Body of pancreas (tissue), 4 donors: ENCODE data around the gene SVIL. TPM values are rescaled to one million over a fixed set of nuclear protein-coding genes. Genes with fewer than 3 reads are reported as not detected.
A peak's percentile ranks its signal among the peaks of the same experiment; 100 is the strongest.
"Not testable (repeated sequence)": the region's sequence is repeated elsewhere in the genome, so short reads cannot be mapped to it uniquely, and the experiment has no call there.

ENCODE experiments used
- ATAC-seq: fragments of 150-250 bp; one replicate; pipeline ENCODE4 v1.9.1; 2016
- DNase-seq, 4 donors: peaks; one replicate each; pipeline ENCODE4 v3.0.0-alpha.2; 2019
- H3K27ac ChIP-seq, 4 donors: fragments of 200-600 bp; sonication (generic); 1 replicate in 3 of 4; 2 replicates in 1 of 4; pipeline versions ENCODE4 v1.5.1 to v1.6.1; 2016 to 2019; ENCODE audit warnings: mild to moderate bottlenecking in 1 of 4, mixed read lengths in 1 of 4, moderate library complexity in 1 of 4
- H3K27me3 ChIP-seq, 2 donors: fragments of 200-600 bp; sonication (generic); one replicate each; pipeline ENCODE4 v1.6.0; 2016; ENCODE audit warnings: mild to moderate bottlenecking in 1 of 2
- H3K36me3 ChIP-seq, 2 donors: fragments of 200-600 bp; sonication (generic); replicated peaks in 1 of 2; 2 replicates each; pipeline ENCODE4 v1.5.1; 2016; ENCODE audit warnings: low read depth in 2 of 2; ENCODE audit not compliant: insufficient read depth in 1 of 2
- H3K4me1 ChIP-seq: fragments of 200-600 bp; sonication (generic); one replicate; pipeline ENCODE4 v1.6.0; 2016
- H3K4me3 ChIP-seq, 2 donors: fragments of 200-600 bp; sonication (generic); 1 replicate in 1 of 2; 2 replicates in 1 of 2; pipeline ENCODE4 v1.5.1; 2016 to 2019
- H3K9me3 ChIP-seq, 3 donors: fragments of 200-600 bp; sonication (generic); 1 replicate in 2 of 3; 2 replicates in 1 of 3; pipeline ENCODE4 v1.5.1; 2016
- CTCF ChIP-seq, 7 experiments: fragments of 450-650 bp in 4 of 7; fragments of 200-600 bp in 3 of 7; sonication (generic) in 3 of 7; IDR thresholded peaks; one replicate each; pipeline ENCODE4 v1.5.1; 2016 to 2019; ENCODE audit warnings: antibody characterized with exemption in 7 of 7
- POLR2A ChIP-seq, 3 donors: fragments of 450-650 bp; IDR thresholded peaks; one replicate each; pipeline ENCODE4 v1.6.1; 2016; ENCODE audit warnings: antibody characterized with exemption in 3 of 3, mild to moderate bottlenecking in 2 of 3
- WGBS, 2 donors: methylation state at CpG; one replicate each; pipeline ENCODE4 v1.1.5; 2017; 5-methylcytosine and 5-hydroxymethylcytosine counted together
- intact Hi-C: fragments of 100-400 bp; cut with DNase I; formaldehyde crosslinking; loops from one replicate; pipeline ENCODE4 v1.15.1; 2023
- total RNA-seq, 2 donors: library from RNA; depleted of rRNA; stranded (reverse); fragments of >200 nt; gene quantifications; one replicate each; pipeline ENCODE4 v1.1.0, GENCODE V29; 2016

The SVIL gene
- total RNA-seq, 2 donors from 2014 or later, result 25.4 to 41.2 TPM

GRCh38 chr10:29586509-29586908 is 48.3 kb downstream of the SVIL start:
- H3K27ac ChIP-seq, result peak overlapping the region in 2 of 4 donors; percentile 26 to 56
- intact Hi-C loops, result no loop called here

GRCh38 chr10:29585488-29585976 is 49.2 kb downstream of the SVIL start:
- peaks cover 31% of the 10 kb centered on the region for H3K4me1 ChIP-seq
- no peaks in the 10 kb centered on the region for H3K27me3 ChIP-seq
- intact Hi-C loops, result no loop called here
- no peak for ATAC-seq
- H3K4me3 ChIP-seq, result no peak overlapping the region
- H3K27ac ChIP-seq, result no peak overlapping the region
- no peaks in the 10 kb centered on the region for H3K9me3 ChIP-seq
- H3K36me3 ChIP-seq, result no peaks in the 10 kb centered on the region
- DNase-seq, result no peak
- no peak for TF ChIP-seq POLR2A (IDR thresholded peaks at IDR 0.05)
- no peak for TF ChIP-seq CTCF (IDR thresholded peaks at IDR 0.05)
- 76 to 89% methylated on average over 16 to 18 of the region's 18 CpGs for WGBS, 2 donors

More at GRCh38 chr10:29586509-29586908, 48.3 kb downstream of the SVIL start:
- Histone ChIP-seq H3K4me1 (peaks cover 40% of the 10 kb centered on the region), H3K9me3 (no peaks in the 10 kb centered on the region), H3K36me3 (no peaks in the 10 kb centered on the region), H3K4me3 (no peak overlapping the region), H3K27me3 (no peaks in the 10 kb centered on the region)
- WGBS, 2 donors, result 90 to 97% methylated on average over 4 of the region's 4 CpGs
- TF ChIP-seq CTCF (IDR thresholded peaks at IDR 0.05), result no peak
- no peak for TF ChIP-seq POLR2A (IDR thresholded peaks at IDR 0.05)
- no peak for DNase-seq
- ATAC-seq, result no peak

- no peaks in the 10 kb centered on the region for H3K36me3 ChIP-seq
- WGBS, 2 donors, result 94 to 96% methylated on average over 14 of the region's 14 CpGs
- H3K27ac ChIP-seq, result no peak overlapping the region
- TF ChIP-seq CTCF (IDR thresholded peaks at IDR 0.05) (no peak), POLR2A (IDR thresholded peaks at IDR 0.05) (no peak)
- H3K4me1 ChIP-seq, result peaks cover 20% of the 10 kb centered on the region
- no peaks in the 10 kb centered on the region for H3K27me3 ChIP-seq
- H3K4me3 ChIP-seq, result no peak overlapping the region
- DNase-seq (no peak), ATAC-seq (no peak)
- H3K9me3 ChIP-seq, result no peaks in the 10 kb centered on the region
- intact Hi-C loops, result no loop called here
Measured at GRCh38 chr10:29584436-29584835, 50.3 kb downstream of the SVIL start.

- no peak overlapping the region for H3K4me3 ChIP-seq
- H3K36me3 ChIP-seq, result no peaks in the 10 kb centered on the region
- no peaks in the 10 kb centered on the region for H3K27me3 ChIP-seq
- WGBS, 2 donors, result 62 to 66% methylated on average over 9 of the region's 9 CpGs
- peak overlapping the region in 1 of 4 donors; percentile 19 for H3K27ac ChIP-seq
- ATAC-seq, result no peak
- H3K9me3 ChIP-seq, result no peaks in the 10 kb centered on the region
- no peak for TF ChIP-seq CTCF (IDR thresholded peaks at IDR 0.05)
- no peak for TF ChIP-seq POLR2A (IDR thresholded peaks at IDR 0.05)
- H3K4me1 ChIP-seq, result peaks cover 12% of the 10 kb centered on the region
- no peak for DNase-seq
- intact Hi-C loops, result no loop called here
Measured at GRCh38 chr10:29583674-29584073, 51.1 kb downstream of the SVIL start.

- H3K27ac ChIP-seq, DNase-seq, H3K36me3 ChIP-seq, ATAC-seq, H3K27me3 ChIP-seq, intact Hi-C loops, H3K4me3 ChIP-seq, H3K9me3 ChIP-seq, H3K4me1 ChIP-seq: not testable (repeated sequence)
- 68 to 78% methylated on average over 5 of the region's 5 CpGs for WGBS, 2 donors
Measured at GRCh38 chr10:29582769-29583168, 52.0 kb downstream of the SVIL start.
